ENCODE results near the gene NUAK2. TPM values are rescaled to one million over a fixed set of nuclear protein-coding genes. Genes with fewer than 3 reads are reported as not detected.

The NUAK2 gene
- 6.4 and 6.8 TPM in 2 replicates for total RNA-seq

DNA sequence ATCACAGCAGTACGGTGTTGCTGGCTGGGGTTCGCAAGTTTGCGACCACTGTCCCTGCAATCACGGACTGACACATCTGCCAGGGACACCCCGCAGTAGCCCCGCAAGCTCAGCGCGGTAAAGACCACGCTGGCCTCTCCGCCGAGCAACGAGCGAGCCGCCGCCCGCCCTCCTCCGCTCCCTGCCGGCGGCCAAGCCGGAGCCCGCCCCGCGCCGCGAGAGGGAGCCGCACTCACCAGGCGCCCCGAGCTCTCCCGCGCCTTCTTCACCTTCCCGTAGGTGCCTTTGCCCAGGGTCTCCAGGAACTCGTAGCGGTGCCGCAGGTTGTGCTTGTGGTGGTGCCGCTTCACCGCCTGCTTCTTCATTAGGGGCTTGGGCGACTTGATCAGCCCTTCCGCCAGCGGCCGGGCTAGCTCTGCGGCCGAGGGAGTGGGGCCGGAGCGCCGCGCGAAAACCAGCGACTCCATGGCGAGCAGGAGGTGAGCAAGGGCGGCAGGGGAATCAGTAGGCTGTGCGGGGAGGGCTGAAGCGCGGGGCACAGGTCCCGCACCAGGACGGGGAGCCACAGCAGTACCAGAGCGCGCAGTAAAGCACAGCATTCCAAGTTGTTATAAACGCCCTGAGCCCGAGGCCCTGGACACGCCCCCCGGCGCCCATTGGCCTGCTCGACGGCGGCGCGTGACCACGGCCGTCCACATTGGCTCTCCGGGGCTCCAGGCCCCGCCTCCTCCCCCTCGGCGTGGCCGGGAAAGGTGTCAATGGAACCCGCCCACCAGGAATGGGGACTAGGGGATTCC is at the start of gene NUAK2:
Gene NUAK2 (minus strand): TSS at position 584 of the 797 bp plus-strand sequence. CDS start 117 bp downstream, at position 467.

DNA sequence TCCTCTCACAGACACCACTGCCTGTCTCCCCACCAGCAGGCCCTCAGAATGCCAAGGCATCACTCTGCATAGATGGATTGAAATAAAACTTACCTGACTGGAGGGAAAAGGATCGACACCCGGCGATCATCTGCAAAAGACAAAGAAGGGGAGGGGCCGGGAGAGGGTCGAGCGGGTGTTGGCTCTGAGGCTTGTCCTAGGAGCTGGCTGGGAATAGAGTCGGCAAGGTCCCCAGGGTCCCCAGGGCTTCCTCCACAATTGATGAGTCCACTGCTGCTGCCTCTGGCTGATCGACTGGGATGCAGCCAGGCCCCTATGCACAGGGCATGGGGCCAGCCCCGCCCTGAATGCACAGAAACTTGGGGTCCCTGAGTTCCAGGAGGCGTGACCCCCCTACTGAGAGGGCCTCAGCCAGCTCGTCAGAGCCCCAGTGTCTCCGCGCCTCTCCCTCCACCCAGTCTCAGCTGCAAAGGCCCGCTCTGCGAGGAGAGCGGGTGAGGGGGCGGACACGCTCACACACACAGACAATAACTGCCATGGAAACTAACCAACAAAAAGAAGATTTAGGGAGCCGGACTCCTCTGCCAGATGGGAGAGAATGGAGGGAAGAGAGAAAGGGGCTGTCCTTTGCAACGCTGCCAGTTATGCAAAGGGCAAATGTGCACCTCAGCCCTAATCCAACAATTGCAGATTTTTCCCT is 35.0 kb upstream of the NUAK2 start, which contains the start of gene KLHDC8A:
Gene KLHDC8A (minus strand): TSS at position 483 of the 700 bp plus-strand sequence. CDS start 13,318 bp downstream, outside the sequence.

Other genes with a start within 250 kb of the NUAK2 start
- 1.4 and 1.8 TPM in 2 replicates for gene TMEM81, start 237.3 kb downstream of the NUAK2 start, total RNA-seq
- 21.7 and 22.7 TPM in 2 replicates for gene RBBP5, start 199.8 kb downstream of the NUAK2 start, total RNA-seq
- 18.4 and 20.3 TPM in 2 replicates for gene DSTYK, start 110.0 kb downstream of the NUAK2 start, total RNA-seq
- 4.5 and 6.8 TPM in 2 replicates for gene TMCC2, start 93.8 kb downstream of the NUAK2 start, total RNA-seq
- gene KLHDC8A, start 35.2 kb upstream of the NUAK2 start, total RNA-seq: not detected in 2 replicates
- not detected in 2 replicates for gene LEMD1, start 100.3 kb upstream of the NUAK2 start, total RNA-seq
- gene BLACAT1, start 134.3 kb upstream of the NUAK2 start, total RNA-seq: not detected in 2 replicates
- gene CDK18, start 182.9 kb upstream of the NUAK2 start, total RNA-seq: 0.89 and 6.1 TPM in 2 replicates